SK-N-SH (cell line): ENCODE results near the gene DSC3. TPM values are rescaled to one million over a fixed set of nuclear protein-coding genes. Genes with fewer than 3 reads are reported as not detected.

Experiments used
- CTCF ChIA-PET: fragments of 300-600, 350-600 bp; formaldehyde crosslinking; extraction: SDS; loops from one replicate; lab custom pipeline; 2021; lab: Yijun Ruan, JAX
- POLR2A ChIA-PET: fragments of 350-600 bp; sonication (Branson Sonifier 250); formaldehyde crosslinking; extraction: SDS; loops from one replicate; lab custom pipeline; 2020; ENCODE audit warnings: antibody characterized with exemption, inconsistent platforms; lab: Yijun Ruan, JAX
- DNase-seq: peaks from one replicate; pipeline ENCODE4 v3.0.0; 2012
- H2AFZ ChIP-seq: fragments of 200-600 bp; sonication (generic); 2 replicates; pipeline ENCODE4 v1.8.1; 2016; ENCODE audit warnings: antibody characterized with exemption, mild to moderate bottlenecking, low read depth
- H3F3A ChIP-seq: fragments of 200-600 bp; sonication (generic); replicated peaks from 2 replicates; pipeline ENCODE3; 2016; ENCODE audit warnings: antibody characterized with exemption, mild to moderate bottlenecking; ENCODE audit not compliant: insufficient read depth
- H3K27ac ChIP-seq, 2 experiments: fragments of 200-500 bp in 1 of 2; fragments of 200-600 bp in 1 of 2; sonication (Bioruptor generic) in 1 of 2; sonication (generic), shearing (Covaris generic) in 1 of 2; 2 replicates each; pipeline versions ENCODE4 v1.5.1 to v1.6.1; 2014 to 2016; ENCODE audit warnings: low read depth in 2 of 2, inconsistent platforms in 1 of 2, low read length in 1 of 2, mild to moderate bottlenecking in 1 of 2, mixed read lengths in 1 of 2
- H3K27me3 ChIP-seq: fragments of 200-600 bp; sonication (generic), shearing (Covaris generic); 2 replicates; pipeline ENCODE4 v1.6.1; 2016; ENCODE audit warnings: mixed run types; ENCODE audit not compliant: insufficient read depth
- H3K36me3 ChIP-seq, 2 experiments: fragments of 200-500 bp in 1 of 2; fragments of 200-600 bp in 1 of 2; sonication (Bioruptor generic) in 1 of 2; sonication (generic) in 1 of 2; replicated peaks in 1 of 2; 2 replicates each; pipeline versions ENCODE3 to v1.5.1; 2014 to 2016; ENCODE audit warnings: low read length in 1 of 2, mild to moderate bottlenecking in 1 of 2; ENCODE audit not compliant: insufficient read depth in 2 of 2, control insufficient read depth in 1 of 2
- H3K4me1 ChIP-seq, 2 experiments: fragments of 200-500 bp in 1 of 2; fragments of 200-600 bp in 1 of 2; sonication (Bioruptor generic) in 1 of 2; sonication (generic), shearing (Covaris generic) in 1 of 2; 2 replicates each; pipeline versions ENCODE4 v1.5.1 to v1.6.1; 2014 to 2016; ENCODE audit warnings: low read depth in 1 of 2, low read length in 1 of 2, mixed run types in 1 of 2; ENCODE audit not compliant: insufficient read depth in 2 of 2, control insufficient read depth in 1 of 2
- H3K4me2 ChIP-seq: fragments of 200-600 bp; sonication (generic), shearing (Covaris generic); 2 replicates; pipeline ENCODE4 v1.6.1; 2017; ENCODE audit warnings: mixed run types
- H3K4me3 ChIP-seq, 2 experiments: fragments of 200-500 bp in 1 of 2; fragments of 200-600 bp in 1 of 2; sonication (Bioruptor generic) in 1 of 2; sonication (generic), shearing (Covaris generic) in 1 of 2; 2 replicates each; pipeline versions ENCODE4 v1.5.1 to v1.8.1; 2014 to 2016; ENCODE audit warnings: low read depth in 2 of 2, inconsistent platforms in 1 of 2, low read length in 1 of 2, mild to moderate bottlenecking in 1 of 2, mixed read lengths in 1 of 2, moderate library complexity in 1 of 2
- H3K79me2 ChIP-seq: fragments of 200-600 bp; sonication (generic); 2 replicates; pipeline ENCODE4 v1.8.1; 2017; ENCODE audit warnings: mild to moderate bottlenecking; ENCODE audit not compliant: insufficient read depth
- H3K9ac ChIP-seq: fragments of 200-600 bp; sonication (generic); 2 replicates; pipeline ENCODE4 v1.6.1; 2017; ENCODE audit warnings: mixed run types
- H3K9me2 ChIP-seq: fragments of 200-600 bp; sonication (generic); 2 replicates; pipeline ENCODE4 v1.6.1; 2017; ENCODE audit warnings: mixed run types
- H3K9me3 ChIP-seq: fragments of 200-600 bp; sonication (generic); 2 replicates; pipeline ENCODE4 v1.6.1; 2017; ENCODE audit warnings: mixed run types, mild to moderate bottlenecking, moderate library complexity
- H4K20me1 ChIP-seq: fragments of 200-600 bp; sonication (generic); 2 replicates; pipeline ENCODE4 v1.6.1; 2017; ENCODE audit warnings: mild to moderate bottlenecking, mixed run types; ENCODE audit not compliant: insufficient read depth
- FOXM1 ChIP-seq: IDR thresholded peaks from 2 replicates; pipeline ENCODE4 v1.4.0; 2012; ENCODE audit warnings: low read depth, mild to moderate bottlenecking
- GABPA ChIP-seq: IDR thresholded peaks from 2 replicates; pipeline ENCODE4 v1.4.0; 2012; ENCODE audit warnings: low read depth, mild to moderate bottlenecking
- MAX ChIP-seq: IDR thresholded peaks from 2 replicates; pipeline ENCODE4 v1.4.0; 2012; ENCODE audit warnings: low read depth
- MEF2A ChIP-seq: IDR thresholded peaks from 2 replicates; pipeline ENCODE4 v1.4.0; 2012; ENCODE audit warnings: low read depth, borderline replicate concordance
- MXI1 ChIP-seq: IDR thresholded peaks from 2 replicates; pipeline ENCODE4 v1.6.1; 2012; ENCODE audit warnings: mild to moderate bottlenecking, low read depth, low read length, improper control_type of control experiment
- RFX5 ChIP-seq: IDR thresholded peaks from 2 replicates; pipeline ENCODE4 v1.6.1; 2012; ENCODE audit warnings: mild to moderate bottlenecking, improper control_type of control experiment, low read length
- RXRA ChIP-seq: IDR thresholded peaks from 2 replicates; pipeline ENCODE4 v1.4.0; 2012; ENCODE audit warnings: low read depth, mild to moderate bottlenecking, borderline replicate concordance
- TCF12 ChIP-seq: IDR thresholded peaks from 2 replicates; pipeline ENCODE4 v1.4.0; 2012
- YY1 ChIP-seq: IDR thresholded peaks from 2 replicates; pipeline ENCODE4 v1.4.0; 2012; ENCODE audit warnings: low read depth, mild to moderate bottlenecking
- WGBS: methylation state at CpG from one replicate; pipeline ENCODE4 v1.1.6; 2017; ENCODE audit warnings: low lambda C conversion rate; 5-methylcytosine and 5-hydroxymethylcytosine counted together
- polyA plus RNA-seq, 3 experiments: library from polyadenylated mRNA; depleted of rRNA; stranded (reverse); fragments of >200 nt; gene quantifications; 2 replicates each; pipeline ENCODE4 v1.2.3, GENCODE V29; 2012
- TF ChIP-seq, protein P1 (sequence below): fragments of 200-600 bp; sonication (generic); IDR thresholded peaks from 2 replicates; pipeline ENCODE4 v1.6.1; 2017; ENCODE audit warnings: antibody characterized with exemption, mild to moderate bottlenecking, moderate library complexity
- TF ChIP-seq, protein P2 (sequence below): IDR thresholded peaks from 2 replicates; pipeline ENCODE4; 2012

DSC3 gene
- polyA plus RNA-seq, 1 of the 3 experiments (the other 2 are of a cell fraction) = not detected

- no peaks in the 10 kb centered on the region; the same call in 1 of the 2 replicates for H3K27me3 ChIP-seq
- H4K20me1 ChIP-seq = no peaks in the 10 kb centered on the region
- TF ChIP-seq, protein P1, sequence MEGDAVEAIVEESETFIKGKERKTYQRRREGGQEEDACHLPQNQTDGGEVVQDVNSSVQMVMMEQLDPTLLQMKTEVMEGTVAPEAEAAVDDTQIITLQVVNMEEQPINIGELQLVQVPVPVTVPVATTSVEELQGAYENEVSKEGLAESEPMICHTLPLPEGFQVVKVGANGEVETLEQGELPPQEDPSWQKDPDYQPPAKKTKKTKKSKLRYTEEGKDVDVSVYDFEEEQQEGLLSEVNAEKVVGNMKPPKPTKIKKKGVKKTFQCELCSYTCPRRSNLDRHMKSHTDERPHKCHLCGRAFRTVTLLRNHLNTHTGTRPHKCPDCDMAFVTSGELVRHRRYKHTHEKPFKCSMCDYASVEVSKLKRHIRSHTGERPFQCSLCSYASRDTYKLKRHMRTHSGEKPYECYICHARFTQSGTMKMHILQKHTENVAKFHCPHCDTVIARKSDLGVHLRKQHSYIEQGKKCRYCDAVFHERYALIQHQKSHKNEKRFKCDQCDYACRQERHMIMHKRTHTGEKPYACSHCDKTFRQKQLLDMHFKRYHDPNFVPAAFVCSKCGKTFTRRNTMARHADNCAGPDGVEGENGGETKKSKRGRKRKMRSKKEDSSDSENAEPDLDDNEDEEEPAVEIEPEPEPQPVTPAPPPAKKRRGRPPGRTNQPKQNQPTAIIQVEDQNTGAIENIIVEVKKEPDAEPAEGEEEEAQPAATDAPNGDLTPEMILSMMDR = peak; percentile 22; the same call in 1 of the 2 replicates
- no peak for TF ChIP-seq GABPA
- TF ChIP-seq YY1 = no peak
- no peak for TF ChIP-seq RFX5
- no peaks in the 10 kb centered on the region for H3K79me2 ChIP-seq
- no peaks in the 10 kb centered on the region for H3K36me3 ChIP-seq
- H3K4me3 ChIP-seq = no peak overlapping the region
- no peak overlapping the region for H3K9ac ChIP-seq
- H3K4me2 ChIP-seq = no peak overlapping the region
- H2AFZ ChIP-seq = no peak overlapping the region
- DNase-seq = no peak
- H3K9me2 ChIP-seq = no peaks in the 10 kb centered on the region
- H3K27ac ChIP-seq = no peak overlapping the region
- no peaks in the 10 kb centered on the region; the same call in 1 of the 2 replicates for H3K9me3 ChIP-seq
- POLR2A ChIA-PET = no interaction called here
- no peaks in the 10 kb centered on the region for H3F3A ChIP-seq
- H3K4me1 ChIP-seq = no peaks in the 10 kb centered on the region
- 0% methylated on average over 2 of the region's 2 CpGs for WGBS
- CTCF ChIA-PET = interaction anchor here (0.6 to 1.1 kb wide), 2 partner anchors 29 to 541 kb away, joined by 3 read pairs; no protein-coding TSS in a partner anchor
Observed at GRCh38 chr18:30999186-30999585, 43.4 kb downstream of the DSC3 start.

GRCh38 chr18:30997223-30997622 is 45.3 kb downstream of the DSC3 start:
- 7% methylated on average over 2 of the region's 2 CpGs for WGBS
- Histone ChIP-seq H2AFZ (no peak overlapping the region), H3K79me2 (no peaks in the 10 kb centered on the region), H3K9me3 (no peaks in the 10 kb centered on the region; the same call in 1 of the 2 replicates), H3K27me3 (no peaks in the 10 kb centered on the region; the same call in 1 of the 2 replicates), H3K36me3 (no peaks in the 10 kb centered on the region), H3K9me2 (no peaks in the 10 kb centered on the region), H3K4me1 (no peaks in the 10 kb centered on the region), H3K4me2 (no peak overlapping the region), H3F3A (no peaks in the 10 kb centered on the region), H3K4me3 (no peak overlapping the region), H3K27ac (no peak overlapping the region), H3K9ac (no peak overlapping the region), H4K20me1 (no peaks in the 10 kb centered on the region)
- DNase-seq = no peak
- ChIA-PET CTCF (no interaction called here), POLR2A (no interaction called here)
- no peak for TF ChIP-seq GABPA
- no peak for TF ChIP-seq RXRA
- TF ChIP-seq, protein P2, sequence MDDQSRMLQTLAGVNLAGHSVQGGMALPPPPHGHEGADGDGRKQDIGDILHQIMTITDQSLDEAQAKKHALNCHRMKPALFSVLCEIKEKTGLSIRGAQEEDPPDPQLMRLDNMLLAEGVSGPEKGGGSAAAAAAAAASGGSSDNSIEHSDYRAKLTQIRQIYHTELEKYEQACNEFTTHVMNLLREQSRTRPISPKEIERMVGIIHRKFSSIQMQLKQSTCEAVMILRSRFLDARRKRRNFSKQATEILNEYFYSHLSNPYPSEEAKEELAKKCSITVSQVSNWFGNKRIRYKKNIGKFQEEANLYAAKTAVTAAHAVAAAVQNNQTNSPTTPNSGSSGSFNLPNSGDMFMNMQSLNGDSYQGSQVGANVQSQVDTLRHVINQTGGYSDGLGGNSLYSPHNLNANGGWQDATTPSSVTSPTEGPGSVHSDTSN = no peak
- no peak for TF ChIP-seq MXI1
- no peak for TF ChIP-seq FOXM1
- no peak for TF ChIP-seq MAX
- no peak for TF ChIP-seq MEF2A
- TF ChIP-seq TCF12 = no peak
